Stimulated activated CD8-positive, alpha-beta memory T cell treated with anti-CD3 and anti-CD28 coated beads, Interleukin-2, amount 100 ng/mL, for 1 hour (primary cell): ENCODE measurements around the gene RBMY1B.
"Not testable (repeated sequence)": the region's sequence is repeated elsewhere in the genome, so short reads cannot be mapped to it uniquely, and the experiment has no call there.

Source experiments
- DNase-seq, 2 donors: peaks; one replicate each; pipeline ENCODE4 v3.0.0-alpha.2; 2020; ENCODE audit warnings: low read depth in 2 of 2

Gene RBMY1B

GRCh38 chrY:21511038-21511437, at the start of gene RBMY1B:
Gene RBMY1B, plus strand, starts transcription at chrY:21511338. Its CDS starts 2,013 bp downstream, at chrY:21513351.
- DNase-seq = not testable (repeated sequence)

- not testable (repeated sequence) for DNase-seq
These were observed 48.2 kb upstream of the RBMY1B start for GRCh38 chrY:21462915-21463314.

GRCh38 chrY:21482967-21483366, 28.2 kb upstream of the RBMY1B start:
- no peak for DNase-seq

GRCh38 chrY:21534579-21534978, 23.4 kb downstream of the RBMY1B start, which contains the start of gene RBMY1A1:
Gene RBMY1A1, plus strand, starts transcription at chrY:21534879. Its CDS starts 2,013 bp downstream, at chrY:21536892.
- DNase-seq = not testable (repeated sequence)

GRCh38 chrY:21559316-21559984, 48.3 kb downstream of the RBMY1B start:
- DNase-seq = not testable (repeated sequence)
